SK-MEL-5 (cell line): Measurements from ENCODE around the gene TNRC18. TPM values are rescaled to one million over a fixed set of nuclear protein-coding genes. Genes with fewer than 3 reads are reported as not detected.
"Not testable (repeated sequence)": the region's sequence is repeated elsewhere in the genome, so short reads cannot be mapped to it uniquely, and the experiment has no call there.

Source experiments
- DNase-seq: peaks from one replicate; pipeline ENCODE4 v3.0.0-alpha.2; 2016; ENCODE audit warnings: low read depth, low spot score
- in situ Hi-C: cut with HindIII; loops from 2 replicates; pipeline ENCODE4 v1.10.0; 2016; ENCODE audit warnings: low sequenced_read_pairs, high pct_unique_total_duplicates, low pct_unique_long_range_greater_than_20kb
- total RNA-seq: library from RNA; depleted of rRNA; stranded (reverse); fragments of >200 nt; shearing (Covaris generic); gene quantifications from 2 replicates; pipeline ENCODE4 v1.2.3, GENCODE V29; 2014

The TNRC18 gene
- total RNA-seq, 1 experiment from 2014 or later: 40.8 TPM

DNA sequence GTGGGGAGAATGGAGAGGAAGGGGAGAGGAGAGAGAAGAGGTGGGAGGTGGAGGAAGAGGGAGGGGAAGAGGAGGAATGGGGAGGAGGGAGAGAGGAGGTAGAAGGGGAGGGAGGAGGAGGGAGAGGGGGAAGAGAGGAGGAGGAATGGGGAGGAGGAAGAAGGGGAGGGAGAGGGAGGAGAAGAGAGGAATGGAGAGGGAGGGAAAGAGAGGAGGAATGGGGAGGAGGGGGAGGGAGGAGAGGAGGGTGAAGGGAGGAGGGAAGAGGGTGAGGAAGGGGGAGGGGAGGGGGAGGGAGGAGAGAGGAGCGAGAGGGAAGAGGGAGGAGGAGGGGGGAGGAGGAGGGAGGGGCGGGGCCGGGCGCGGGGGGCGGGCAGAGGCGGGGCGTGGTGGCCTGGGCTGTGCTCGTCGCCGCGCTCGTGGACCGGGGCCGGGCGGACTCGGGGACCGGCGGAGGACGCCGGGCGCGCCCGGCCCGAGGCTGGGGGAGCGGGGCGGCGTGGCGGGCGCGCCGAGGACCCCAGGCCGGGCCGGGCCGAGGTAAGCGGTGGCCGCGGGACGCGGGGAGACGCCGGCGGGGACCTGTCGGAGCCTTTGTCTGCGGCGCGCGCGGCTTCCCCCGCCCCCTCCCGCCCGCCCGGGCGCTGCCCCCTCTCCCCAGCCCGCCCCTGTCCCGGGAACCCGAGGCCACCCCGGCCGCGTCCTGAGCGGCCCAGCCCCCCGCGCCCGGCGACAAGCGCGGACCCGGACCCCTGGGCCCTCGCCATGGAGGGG, 140.9 kb downstream of the TNRC18 start, which contains the start of gene SLC29A4:
TSS of gene SLC29A4 (plus strand) at position 401 of the 774 bp plus-strand sequence. CDS start 4,874 bp downstream, outside the sequence.
- DNase-seq: peak; percentile 30
- in situ Hi-C loops: no loop called here

DNA sequence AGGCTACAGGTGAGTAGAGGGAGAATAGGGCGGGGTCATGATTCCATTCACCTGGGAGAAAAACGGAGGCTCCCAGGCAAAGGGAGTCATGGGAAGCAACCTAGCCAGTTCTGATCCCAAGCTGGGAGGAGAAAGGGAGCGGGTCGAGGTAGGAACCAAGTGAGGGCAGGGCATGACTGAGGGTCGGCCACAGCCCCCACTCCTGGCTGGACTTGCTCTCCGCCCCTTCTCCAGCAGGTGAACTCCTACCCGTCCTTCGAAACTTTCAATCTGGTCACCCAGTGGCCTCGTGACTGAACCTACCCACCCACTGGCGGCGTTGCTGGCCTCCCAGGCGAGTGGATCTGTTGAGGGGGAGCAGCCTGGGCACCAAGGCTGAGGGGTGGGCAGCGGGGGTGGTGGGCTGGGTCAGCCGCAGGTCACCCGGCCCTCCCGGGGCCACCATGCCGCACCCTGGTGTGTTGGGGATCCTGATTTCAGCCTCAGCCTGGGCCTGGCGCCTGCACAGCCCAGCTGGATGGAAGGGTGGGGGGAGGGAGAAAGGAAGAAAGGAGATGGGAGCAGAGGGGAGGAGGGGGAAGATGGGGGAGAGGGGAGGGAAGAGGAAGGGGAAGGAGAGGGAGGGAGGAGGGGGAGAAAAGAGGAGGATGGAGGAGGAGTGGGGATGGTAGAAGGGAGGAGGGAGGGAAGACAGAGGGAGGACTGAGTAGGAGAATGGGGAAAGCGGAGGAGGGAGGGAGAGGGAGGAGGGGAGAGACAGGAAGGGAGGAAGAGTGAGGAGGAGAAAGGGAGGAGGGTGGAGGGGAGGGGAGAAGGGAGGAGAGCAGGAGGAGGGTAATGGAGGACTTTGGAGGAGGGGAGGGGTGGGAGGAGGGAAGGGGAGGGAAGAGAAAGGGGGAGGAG, 141.8 kb downstream of the TNRC18 start:
- DNase-seq, in situ Hi-C loops: not testable (repeated sequence)

DNA sequence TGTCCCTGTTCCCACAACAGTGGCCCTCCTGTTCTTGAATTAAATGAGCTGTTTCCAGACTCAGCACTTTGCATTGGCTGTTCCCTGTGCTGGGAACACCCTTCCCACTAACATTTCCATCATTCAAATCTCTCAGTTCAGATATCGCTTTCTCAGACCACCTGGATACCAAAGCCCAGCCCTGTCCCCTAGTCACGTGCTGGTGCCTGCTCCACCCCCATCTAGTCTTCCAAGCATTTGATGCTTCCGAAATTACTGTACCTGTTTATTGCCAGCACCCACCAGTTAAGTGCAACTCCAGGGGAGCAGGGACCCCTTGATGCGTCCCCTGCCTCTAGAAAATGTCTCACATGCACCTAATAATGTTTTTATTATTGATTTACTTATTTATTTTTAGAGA, 143.9 kb downstream of the TNRC18 start:
- in situ Hi-C loops: no loop called here
- DNase-seq: no peak

DNA sequence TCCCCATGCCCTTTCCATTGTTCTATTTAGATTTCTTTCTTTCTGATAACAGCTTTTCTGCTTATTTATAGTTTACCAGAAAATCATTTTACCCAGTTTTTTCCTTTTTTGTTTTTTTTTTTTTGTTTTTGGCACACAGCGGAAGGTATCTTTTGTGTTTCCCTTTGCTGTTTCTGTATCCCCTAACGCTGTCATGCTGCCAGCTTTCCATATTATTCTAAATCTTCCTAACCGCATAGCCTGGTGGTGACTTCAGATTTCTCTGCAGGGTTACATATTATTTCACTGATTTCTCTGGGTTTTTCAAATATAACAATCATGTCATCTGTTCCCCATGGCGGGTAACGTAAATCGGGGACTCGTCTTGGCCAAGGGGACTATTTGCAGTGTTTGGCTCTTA, 144.9 kb downstream of the TNRC18 start:
- in situ Hi-C loops: no loop called here
- no peak for DNase-seq

DNA sequence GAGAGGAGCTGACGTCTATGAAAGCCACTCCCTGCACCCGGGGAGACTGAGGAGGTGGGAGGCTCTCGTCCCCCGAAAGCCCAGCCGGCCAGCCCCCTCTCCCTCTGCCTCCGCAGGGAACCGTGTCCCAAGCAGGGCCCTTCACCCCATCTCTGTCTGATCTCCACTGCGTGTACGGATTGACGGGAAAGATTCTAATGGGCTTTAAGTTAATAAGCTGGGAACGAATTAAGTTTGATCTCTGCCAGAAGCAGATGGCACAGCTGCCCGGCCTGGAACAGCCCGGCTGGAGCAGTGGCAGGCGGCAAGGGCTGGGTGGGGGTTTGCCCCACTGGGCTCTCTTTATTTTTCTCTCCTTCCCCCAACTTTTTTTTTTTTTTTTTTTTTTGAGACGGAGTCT, 147.0 kb downstream of the TNRC18 start:
- in situ Hi-C loops: no loop called here
- DNase-seq: no peak

DNA sequence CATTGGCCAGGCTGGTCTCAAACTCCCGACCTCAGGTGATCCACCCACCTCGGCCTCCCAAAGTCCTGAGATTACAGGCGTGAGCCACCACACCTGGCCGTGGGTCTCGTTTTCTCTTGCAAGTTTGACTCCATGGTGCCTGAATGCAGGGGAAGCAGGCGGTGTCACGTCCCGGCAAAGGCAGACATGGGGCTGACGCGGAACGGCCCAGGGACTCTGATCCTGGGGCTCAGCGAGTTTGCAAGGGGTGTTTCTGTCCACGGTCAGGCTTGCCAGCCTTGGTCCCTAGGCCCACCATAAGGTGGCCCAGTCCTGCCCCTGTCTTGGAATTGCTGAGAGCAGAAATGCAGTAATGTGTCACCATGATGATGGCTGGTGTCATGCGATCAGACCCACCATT, 147.5 kb downstream of the TNRC18 start:
- DNase-seq, in situ Hi-C loops: not testable (repeated sequence)

DNA sequence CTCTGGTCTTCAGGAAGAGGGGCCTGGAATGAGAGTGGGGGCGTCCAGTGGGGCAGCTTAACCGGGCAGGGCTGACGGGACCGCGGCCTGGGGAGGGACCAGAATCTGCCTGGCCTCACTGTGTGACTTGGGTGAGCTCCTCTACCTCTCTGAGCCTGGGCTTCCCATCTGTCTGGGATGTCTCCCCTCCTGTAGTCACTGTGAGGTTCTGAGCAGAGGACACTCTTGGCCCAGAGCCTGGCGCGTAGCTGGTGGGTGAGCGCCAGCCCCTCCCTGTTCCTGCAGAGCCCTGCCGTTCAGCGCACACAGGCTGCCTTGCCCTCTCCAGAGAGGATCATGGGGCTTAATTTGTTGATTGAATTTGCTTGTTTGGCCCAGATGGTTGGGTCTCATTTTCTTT, 148.1 kb downstream of the TNRC18 start:
- in situ Hi-C loops, DNase-seq: not testable (repeated sequence)

DNA sequence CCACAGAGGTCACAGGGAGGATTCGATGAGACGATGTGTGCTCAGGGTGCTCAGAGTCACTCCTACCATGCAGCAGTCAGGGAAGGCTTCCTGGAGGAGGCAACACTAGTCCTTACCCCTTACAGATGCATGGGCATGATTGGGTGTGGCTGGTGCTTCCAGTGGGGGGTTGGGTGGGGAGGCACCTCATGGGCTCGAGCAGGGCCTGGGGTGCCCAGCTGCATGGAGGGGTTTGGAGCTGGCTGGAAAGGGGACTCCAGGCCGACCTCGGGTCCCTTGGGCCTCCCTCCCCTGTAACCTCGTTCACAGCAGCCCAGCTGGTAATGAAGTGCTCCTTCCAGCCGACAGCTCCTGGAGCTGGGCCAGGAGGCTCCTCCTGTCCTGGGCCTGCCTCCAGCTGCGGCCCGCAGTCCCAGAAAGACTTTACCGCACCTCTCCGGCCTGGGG, 148.6 kb downstream of the TNRC18 start:
- in situ Hi-C loops, DNase-seq: not testable (repeated sequence)

DNA sequence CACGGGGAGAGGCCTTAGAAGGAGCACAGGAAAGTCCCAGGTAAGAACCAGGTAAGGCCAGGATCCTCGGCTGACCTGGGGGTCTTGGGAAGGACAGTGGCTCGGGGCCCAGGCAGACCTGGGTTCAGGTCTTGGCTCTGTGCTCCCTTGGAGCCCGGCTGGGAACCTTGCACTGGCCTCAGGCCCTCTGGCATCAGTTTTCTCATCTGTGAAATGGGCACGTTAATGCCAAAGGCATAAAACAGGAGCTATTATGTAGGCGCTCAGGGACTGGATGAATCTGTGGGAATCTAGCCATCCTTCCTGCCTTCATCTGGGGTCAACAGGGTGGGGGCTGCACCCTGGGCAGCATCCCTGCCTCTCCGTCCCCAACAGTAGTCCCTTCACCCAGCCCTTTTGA, 149.2 kb downstream of the TNRC18 start:
- in situ Hi-C loops: no loop called here
- DNase-seq: no peak

DNA sequence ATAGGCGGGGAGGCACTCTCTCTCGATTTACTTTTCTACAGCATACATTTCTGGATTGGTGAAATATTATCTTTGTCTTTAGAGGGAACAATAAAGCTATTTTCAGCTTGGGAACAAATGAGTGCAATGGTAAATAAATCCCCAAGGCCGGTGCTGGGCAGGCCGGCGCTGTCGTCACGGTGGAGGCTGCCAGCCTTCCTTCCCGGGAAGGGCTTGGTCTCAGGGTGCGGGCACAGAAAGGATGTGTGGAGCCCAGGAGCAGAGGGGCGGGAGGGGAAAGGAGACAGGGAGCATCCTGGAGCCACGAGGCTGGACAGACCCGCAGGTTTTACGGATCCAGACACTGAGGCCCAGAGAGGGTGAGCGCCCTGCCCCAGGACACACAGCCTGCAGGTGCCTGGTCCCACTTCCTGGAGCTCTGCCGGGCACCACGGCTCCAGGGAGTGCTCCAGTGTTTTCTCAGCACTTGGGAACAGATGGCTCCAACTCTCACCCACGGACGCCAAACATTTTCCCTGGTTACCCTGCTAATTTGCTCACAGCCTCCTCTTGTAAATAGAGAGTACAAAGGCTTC, 149.7 kb downstream of the TNRC18 start:
- DNase-seq, in situ Hi-C loops: not testable (repeated sequence)

DNA sequence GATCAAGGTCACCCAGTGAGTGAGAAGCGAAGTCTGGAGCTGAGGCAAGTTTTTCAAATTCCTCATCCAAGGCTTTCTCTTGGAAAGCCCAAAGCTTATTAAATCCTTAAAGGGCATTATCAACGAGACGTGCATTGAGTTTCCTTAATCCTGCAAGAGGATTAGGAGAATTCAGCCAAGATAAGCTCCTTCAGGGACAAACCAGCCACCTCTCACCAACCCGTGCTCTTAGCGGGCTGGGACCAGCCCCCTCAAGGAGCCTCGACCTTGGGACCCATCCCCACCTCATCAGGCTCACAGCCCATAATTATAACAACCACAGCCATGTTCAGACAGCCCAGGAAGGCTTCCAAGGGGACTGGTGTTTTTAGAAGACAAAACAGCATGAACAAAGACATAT, 152.8 kb downstream of the TNRC18 start:
- DNase-seq: no peak
- in situ Hi-C loops: no loop called here

DNA sequence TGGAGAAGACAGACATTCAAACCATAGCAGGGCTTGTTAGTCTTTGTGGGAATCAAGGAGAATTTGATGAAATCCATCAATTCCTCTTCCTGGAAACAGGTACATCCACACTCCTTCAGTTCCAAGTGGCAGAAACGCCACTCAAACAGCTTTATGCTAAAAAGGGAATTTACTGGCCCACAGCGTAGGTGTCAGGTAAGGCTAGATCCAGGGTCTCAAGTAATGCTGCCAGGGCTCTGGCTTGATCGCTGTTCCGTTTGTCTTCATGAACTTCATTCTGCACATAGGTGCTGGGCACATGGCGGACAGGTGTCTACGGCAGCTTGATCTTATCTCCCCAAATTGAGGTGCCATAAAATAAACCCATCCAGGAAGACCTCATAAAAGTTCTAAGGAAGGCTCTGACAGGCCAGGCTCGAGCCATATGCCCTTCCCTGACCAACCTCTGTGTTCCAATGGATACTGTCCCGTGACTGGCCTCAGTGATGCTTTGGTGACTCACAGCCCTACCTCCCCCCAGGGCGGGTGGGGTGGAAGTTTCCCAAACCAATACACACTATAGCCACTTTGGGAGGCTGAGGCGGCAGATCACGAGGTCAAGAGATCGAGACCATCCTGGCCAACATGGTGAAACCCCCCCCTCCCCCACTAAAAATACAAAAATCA, 153.5 kb downstream of the TNRC18 start:
- in situ Hi-C loops: not testable (repeated sequence)
- DNase-seq: peak; percentile 27

DNA sequence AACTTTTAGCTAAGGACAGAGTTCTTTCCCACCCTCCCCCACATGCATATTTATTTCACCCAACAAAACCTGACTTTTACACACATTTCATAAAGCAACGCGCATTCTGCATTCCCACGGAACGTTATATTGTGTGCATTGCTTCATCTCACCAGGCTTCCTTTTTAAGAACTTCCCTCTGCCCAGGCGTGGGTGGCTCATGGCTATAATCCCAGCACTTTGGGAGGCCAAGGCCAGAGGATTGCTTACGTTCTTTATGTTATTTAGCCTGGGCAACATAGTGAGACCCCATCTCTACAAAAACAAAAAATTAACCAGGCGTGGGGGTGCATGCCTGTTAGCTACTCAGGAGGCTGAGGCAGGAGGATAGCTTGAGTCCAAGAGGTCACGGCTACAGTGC, 155.8 kb downstream of the TNRC18 start:
- DNase-seq, in situ Hi-C loops: not testable (repeated sequence)

DNA sequence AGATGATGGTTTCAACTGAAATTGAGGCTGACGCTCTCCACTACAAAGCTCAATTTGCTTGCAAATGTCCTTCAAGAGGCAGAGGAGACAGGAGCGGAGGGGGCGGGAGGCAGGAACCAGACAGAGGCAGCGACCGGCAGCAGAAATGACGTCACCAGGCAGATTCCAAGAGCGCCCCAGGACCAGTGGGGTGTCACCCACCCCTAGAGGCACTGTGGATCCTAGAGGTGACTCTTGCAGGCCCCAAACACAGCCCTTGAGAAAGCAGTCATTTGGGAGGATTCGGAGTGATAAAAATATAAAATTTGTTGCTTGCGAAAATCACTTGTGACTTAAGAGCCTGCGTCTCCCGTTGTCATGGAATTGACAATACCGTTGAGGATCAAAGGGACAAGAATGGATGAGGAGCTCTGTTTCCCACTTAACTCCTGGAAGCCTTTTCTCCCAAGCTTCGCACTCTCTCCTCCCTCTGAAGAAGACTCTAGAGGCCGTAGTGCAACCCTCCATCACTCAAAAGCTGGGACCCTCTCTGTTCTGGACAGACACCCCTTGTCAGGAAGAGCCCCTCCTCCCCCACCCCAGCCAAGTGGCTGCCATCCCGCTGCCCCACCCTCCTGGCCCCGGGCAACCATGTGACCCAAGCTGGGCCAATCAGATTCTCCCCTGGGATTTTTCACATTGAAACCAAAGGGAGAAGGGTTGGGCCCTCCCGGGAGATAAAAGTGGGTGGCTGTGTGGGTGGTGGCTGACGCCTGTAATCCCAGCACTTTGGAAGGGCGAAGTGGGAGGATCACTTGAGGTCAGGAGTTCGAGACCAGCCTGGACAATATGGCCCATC, 157.2 kb downstream of the TNRC18 start:
- no peak for DNase-seq

DNA sequence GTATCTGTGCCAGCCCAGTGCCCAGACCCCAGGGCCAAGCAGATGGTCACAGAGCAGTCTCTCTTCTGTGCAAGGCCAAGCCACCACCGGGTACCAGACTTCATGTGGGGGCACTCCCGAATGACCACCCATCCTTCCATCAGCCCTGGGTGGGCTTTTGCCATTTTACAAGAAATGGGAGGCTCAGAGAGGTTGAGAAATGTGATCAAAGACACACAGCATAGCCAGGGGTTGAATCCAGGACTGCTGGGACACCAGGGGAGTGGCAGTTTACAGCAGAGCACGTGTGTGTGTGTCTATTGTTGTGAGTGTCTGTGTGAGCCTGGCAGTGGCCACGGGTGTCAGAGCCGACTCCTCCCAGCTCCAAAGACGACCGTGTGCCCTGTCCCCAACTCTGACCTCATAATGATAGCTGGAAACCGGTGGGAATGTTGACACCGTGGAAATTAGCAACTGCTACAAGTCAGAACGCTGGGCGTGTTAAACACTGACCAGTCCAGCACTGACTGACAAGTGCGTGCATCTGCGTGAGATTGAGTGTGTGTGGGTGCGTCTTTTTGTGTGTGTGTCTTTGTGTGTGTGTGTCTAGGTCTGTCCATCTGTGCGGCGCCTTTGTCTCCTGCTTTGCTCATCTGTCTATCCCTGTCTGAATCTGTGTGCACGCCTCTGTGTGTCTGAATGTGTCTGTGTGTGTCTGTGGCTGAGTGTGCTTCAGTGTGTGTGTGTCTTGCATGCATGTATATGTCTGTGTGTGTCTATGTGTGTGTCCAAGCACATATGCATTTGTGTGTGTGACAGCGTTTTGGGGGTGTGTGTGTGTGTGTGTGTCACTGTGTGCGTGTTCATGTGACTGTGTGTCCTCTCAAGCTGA, 158.1 kb downstream of the TNRC18 start:
- in situ Hi-C loops: no loop called here
- DNase-seq: no peak

More for the DNA sequence above, 157.2 kb downstream of the TNRC18 start:
- in situ Hi-C loops: no loop called here

DNA sequence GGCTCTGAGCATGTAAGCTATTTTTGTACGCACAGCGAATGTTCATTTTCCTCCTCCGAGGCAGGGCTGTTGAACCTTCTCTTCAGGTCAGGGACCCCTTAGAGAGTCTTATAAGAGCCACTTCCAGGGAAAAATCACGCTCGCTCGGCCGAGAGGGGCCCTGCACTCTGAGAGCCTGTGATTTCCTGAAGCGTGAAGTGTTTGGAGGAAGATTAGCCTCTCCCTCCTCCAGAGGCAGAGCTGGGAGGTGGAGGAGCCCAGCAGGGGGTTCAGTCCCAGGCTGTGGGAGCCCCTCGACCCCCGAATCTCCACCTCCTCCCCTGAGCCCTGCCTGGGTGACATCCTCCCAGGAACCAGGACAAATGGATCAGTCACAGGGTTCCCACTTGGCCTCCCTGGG, 160.6 kb downstream of the TNRC18 start:
- DNase-seq, in situ Hi-C loops: not testable (repeated sequence)
